Measurements from ENCODE around the gene CALN1.
"Not testable (repeated sequence)": the region's sequence is repeated elsewhere in the genome, so short reads cannot be mapped to it uniquely, and the experiment has no call there.

CALN1 gene

DNA sequence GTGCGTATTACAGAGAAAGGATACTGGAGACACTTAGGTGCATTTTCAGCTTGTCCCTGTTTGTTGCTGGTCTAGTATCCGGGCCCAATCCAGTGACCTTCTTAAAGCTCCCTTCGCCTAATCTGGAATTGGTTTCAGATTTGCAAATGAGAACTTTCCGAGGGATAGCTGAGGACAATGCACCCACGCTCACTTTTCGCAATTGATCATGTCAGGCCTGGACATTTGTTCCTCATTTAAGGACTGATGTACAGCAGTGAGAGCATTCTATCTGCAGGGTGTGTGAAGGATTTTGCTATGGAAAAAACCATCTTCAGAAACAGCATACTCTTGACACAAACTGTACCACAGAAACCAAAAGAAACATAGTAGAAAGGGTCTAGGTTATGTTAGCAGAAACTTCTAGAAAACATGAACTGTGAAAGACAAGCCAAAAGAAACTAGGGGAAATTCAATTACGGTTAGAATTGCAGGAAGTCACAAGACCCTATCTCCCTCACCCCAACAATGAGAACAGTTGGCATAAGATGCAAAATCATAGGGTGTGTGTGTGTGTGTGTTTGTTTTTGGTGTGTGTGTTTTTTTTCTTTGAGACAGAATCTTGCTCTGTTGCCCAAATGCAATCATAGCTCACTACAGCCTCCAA, 331.1 kb downstream of the CALN1 start:
- DNase-seq, result no peak

DNA sequence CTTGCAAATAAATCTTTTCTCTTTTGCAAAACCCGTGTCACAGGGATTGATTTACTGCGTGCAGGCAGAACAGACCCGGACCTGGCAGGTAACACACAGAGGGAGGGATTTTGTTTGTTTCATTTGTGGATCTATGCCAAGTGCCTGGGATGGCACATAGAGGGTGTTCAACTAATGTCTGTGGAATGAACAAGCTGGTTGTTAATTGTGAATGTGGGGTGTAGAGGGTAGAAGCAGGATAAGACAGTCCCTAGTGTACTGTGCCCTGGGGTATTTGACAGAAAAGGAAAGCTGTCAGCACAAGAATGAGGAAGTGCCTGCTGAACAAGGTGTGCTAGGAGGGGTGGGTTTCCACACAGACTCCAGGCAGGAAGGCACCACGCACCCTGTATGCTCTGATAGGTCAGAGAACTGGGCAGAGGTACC, 331.8 kb downstream of the CALN1 start:
- DNase-seq, result no peak

DNA sequence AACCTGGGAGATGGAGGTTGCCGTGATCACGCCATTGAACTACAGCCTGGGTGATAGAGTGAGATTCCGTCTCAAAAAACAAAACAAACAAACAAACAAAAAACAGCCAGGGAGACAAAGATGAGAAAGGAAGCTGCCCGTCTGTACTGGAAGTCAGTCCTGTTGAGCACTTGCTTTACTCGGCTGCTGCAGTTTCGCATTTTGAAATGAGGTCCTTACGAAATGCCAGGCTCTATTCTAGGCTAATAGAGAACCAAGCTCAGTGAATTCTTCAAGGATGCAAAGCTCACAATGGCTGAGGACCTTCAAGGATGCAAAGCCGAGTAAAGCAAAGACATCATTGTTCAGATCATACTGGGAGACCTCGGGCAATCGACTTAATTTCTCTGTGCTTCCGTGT, 333.3 kb downstream of the CALN1 start:
- DNase-seq, result no peak

DNA sequence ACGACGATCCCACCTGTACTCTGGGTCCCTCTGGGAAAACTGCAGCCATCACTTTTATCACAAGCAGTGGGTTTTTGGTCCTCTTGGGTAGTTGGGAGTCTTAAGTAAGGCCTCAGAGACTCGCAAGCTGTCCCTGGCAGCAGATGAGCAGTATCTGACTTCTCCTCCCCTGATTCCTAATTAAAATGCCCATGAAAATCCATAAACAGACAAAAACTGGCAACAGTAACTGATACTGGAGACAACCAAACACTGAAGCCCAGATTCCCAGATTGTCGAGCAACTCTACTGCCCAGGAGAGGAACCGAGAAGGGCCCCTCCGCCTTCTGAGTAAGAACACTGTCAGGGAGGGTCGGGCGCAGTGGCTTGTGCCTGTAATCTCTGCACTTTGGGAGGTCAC, 333.8 kb downstream of the CALN1 start:
- no peak for DNase-seq

DNA sequence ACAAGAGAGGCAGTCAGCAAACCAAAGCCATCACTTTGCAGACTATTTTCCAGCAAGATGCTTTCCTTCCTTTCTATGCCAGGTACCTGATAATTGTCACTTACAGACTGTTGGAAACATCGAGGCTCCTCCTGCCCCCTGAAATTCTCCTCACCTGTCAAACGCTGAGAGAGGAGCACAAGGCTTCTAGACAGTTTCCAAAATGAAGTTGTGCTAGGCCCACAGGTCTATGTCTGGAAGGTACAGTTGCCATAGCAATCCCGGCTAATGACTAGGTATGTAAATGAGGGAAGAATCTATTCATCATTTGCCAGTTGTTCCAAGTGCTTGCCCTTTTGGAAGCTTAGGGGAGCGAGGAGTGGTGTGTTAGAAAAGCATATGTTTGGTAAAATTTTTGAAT, 334.4 kb downstream of the CALN1 start:
- no peak for DNase-seq

DNA sequence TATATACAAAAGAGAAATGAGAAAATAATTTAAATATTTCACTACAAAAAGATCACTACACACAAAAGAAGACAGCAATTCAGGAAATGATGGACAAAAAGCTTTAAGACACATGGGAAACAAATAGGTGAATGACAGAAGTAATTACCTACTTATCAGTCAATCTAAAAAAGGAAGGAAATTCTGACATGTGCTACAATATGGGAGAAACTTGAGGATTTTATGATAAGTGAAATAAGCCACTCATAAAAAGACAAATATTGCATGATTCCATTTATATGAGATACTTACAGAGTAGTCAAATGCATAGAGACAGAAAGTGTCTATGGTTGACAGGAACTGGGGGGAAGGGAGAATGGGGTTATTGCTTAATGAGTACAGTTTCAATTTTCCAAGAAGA, 339.2 kb downstream of the CALN1 start:
- DNase-seq, result no peak

DNA sequence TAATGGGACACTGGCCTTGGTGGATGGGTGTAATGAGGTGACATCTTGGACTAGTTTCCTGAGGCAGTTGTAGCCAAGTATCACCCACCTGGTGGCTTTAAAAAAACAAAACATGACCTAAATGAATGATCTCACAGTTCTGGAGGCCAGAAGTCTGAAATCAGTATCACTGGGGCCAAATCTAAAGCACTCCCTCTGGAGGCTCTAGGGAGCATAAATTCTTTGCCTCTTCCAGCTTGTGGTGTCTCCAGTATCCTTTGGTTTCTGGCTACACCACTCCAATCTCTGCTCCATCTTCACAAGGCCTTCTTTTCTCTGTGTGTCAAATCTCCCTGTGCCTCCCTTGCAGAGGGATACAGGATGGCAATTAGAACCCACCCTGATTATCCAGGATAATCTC, 342.9 kb downstream of the CALN1 start:
- DNase-seq, result no peak

DNA sequence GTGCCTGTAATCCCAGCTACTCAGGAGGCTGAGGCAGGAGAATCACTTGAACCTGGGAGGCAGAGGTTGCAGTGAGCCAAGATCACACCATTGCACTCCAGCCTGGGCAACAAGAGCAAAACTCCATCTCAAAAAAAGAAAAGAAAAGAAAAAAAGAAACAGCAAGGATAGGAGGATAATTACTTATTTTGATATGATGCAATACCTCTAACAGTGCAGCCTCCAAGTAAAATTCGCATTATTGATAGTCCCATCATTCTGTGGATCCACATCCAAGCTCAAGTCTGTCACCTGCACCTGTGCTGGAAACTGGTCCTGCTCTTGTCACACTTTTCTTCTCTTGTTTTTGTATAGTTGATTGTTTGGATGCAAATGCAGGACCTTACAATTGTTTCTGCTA, 346.4 kb downstream of the CALN1 start:
- not testable (repeated sequence) for DNase-seq

DNA sequence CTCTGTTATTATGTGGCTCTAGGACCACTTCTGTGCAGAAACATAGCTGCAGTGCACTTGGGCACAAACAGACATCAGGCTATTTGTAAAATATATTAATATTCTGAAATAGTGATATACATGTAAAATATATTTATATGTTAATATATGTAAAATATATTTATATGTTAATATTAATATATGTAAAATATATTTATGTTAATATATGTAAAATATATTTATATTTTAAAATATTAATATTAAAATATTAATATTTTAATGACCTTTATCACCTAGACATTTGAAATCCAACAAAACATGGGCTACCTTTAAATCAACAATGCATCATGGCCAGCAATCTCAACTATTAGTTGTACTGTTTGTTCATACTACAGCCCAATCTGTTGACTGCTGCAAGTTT, 347.2 kb downstream of the CALN1 start:
- no peak for DNase-seq

DNA sequence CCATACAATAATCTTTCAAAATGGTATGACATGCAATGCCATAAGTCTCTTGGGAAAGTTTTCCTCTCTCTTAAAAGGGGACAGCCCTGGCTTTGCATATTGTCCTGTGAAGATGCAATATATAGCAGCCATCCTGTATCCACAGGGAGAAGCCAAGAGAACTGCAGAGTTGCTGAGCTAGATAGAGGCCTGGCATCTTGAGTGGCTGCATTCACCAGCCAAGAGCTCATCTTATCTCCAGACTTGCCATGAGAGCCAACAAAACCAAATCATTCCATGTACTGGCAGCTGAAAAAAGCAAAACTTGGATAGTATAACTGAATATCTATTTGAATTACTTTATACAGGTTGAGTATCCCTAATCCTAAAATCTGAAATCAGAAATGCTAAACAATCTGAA, 348.8 kb downstream of the CALN1 start:
- DNase-seq, result no peak

DNA sequence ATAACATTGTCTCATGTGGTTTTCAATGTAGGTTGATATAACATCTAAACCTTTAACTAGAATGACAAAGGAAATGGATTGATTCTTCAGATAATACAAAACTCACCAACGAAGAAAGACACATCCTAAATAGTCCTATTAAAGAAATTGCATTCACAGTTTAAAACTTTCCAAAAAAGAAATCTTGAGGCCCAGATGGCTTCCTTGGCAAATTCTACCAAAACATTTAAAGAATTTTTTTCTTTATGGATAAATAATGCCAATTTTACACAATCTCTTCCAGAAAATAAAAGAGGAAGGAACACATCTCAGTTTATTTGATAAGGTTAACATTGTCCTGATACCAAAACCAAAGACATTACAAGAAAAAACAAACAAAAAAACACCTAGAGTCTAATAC, 349.5 kb downstream of the CALN1 start:
- no peak for DNase-seq

DNA sequence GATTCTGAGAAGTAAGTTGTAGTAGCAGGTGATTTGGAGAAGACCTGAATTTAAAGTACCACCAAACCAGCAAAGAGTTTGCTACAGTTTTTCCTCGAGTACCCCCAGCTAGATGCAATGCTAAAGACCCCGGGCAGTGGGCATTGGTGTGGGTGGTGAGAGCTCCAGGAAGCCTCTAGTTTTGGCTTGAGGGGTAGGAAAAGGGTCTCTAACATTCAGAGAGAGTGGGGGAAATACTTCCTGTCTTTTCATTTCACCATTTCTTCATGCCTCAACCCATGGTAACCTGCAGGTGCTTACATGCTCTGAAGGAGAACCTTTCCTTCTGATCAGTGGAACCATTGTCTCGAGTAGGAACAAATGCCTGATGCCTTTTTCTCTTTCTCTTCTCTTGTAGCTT, 352.2 kb downstream of the CALN1 start:
- DNase-seq, result no peak

DNA sequence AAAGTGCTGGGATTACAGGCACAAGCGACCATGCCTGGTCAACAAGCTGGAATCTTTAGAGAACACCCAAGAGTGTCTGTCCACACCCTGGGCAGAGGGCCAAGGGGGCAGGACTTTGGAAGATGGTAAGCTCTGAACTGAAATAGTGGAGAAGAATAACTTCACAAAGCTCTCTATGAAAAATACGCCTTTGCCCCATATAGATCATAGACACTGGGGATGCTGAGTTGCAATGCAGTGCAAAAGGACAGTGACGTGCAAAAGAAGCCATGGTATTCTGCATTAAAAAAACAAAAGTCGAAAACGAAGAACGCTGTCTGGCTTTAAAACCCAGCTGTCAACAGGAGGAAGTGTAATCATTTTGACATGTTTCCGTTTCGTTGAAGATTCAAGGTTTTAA, 353.6 kb downstream of the CALN1 start:
- DNase-seq, result no peak

DNA sequence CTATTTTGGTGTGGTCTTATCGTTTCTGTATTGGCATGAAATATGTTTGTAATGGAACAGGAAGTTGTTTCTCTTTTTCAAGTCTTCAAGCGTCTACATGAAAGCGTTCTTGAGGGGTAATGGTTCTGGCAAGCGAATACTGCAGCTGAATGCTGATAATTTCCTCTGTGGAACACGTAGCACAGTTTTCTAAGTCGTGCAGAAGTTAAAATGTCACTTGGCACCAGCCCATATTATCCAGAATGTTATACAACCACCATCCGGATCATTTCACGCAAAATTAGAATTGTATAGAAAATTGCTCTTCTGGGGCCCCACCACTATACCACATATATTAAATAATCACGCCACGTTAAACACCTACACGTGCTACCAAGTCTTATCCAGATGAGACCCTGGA, 354.3 kb downstream of the CALN1 start:
- no peak for DNase-seq

DNA sequence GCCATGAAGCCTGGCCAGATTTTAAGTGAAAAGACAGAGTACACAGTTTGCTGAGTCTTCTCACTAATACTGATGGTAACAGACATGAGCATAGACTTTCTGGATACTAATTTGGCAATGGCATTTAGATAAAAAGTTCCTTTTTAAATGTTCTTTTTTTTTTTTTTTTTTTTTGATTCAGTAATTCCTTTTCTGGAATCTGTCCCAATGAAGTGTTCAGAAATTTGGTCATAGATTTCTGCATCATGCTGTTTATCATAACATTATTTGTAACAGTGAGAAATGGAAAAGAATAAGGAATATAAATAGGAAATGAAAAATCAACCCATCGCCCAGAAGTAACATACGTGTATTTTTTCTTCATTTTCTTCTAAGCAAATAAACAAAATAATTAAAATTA, 354.9 kb downstream of the CALN1 start:
- no peak for DNase-seq

DNA sequence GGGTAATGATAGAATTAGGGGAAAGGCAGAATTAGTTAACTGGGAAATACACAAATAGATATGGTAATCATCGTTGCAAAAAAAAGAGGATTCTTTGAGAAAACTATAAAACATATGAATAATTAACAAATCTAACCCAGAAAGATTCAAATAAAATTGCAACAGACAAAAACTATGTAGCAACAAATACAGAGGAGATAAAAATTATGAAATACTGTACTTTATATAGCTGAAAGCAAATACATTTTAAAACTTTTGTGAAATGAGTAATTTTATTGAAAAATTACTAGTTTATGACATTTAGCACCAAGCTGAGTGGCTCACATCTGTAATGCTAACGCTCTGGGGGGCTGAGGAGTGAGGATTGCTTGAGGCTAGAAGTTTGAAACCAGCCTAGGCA, 356.7 kb downstream of the CALN1 start:
- DNase-seq, result no peak

DNA sequence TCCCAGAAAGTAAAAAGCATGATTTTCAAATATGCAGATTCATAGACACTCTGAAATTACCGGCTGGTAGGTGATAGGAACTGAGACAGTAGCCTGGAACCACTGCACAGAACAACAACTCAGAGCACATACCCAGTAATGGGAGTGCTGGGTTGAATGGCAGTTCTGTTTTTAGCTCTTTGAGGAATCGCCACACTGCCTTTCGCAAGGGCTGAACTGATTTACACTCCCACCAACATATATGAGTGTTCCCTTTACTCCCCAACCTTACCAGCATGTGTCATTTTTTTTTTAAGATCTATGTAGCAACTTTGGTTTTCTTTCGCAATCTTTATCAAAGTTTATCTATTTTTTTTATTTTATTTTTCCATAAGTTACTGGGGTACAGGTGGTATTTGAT, 358.8 kb downstream of the CALN1 start:
- no peak for DNase-seq

DNA sequence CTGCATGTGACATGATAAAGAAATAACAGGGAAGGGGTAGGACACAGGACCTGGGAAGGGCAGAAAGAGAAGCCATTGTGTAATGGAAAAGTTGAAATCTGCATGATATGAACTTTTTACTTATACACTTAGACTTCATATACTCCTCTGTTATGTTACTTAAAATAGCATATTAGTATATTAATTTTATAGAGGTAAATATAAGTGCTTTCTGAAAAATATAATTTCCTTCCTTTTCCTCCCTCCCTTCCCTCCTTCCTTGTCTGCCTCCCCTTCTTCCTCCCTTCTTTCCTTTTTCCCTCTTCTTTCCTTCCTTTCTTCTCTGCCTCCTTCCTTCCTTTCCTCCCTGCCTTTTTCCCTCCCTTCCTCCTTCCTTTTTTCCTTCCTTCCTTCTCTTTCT, 363.7 kb downstream of the CALN1 start:
- no peak for DNase-seq

DNA sequence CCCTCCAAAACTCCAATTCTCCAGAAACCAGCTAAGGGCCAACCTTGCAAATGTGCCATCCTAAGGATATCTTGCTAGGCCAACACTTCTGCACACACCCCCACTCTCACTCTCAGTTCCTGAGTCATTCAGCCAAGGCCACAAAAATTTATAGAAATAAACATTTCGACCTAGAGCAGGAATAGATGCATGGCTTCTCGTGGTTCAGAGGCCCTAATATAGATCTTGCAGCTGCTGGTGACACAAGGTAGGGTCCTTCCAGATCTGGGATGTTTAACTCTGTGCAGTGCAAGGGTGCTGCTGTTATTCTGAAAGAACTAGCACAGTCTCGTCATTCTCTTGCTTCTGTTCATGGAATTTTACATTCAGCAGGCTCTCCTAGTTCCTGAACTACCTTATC, 369.3 kb downstream of the CALN1 start:
- no peak for DNase-seq

DNA sequence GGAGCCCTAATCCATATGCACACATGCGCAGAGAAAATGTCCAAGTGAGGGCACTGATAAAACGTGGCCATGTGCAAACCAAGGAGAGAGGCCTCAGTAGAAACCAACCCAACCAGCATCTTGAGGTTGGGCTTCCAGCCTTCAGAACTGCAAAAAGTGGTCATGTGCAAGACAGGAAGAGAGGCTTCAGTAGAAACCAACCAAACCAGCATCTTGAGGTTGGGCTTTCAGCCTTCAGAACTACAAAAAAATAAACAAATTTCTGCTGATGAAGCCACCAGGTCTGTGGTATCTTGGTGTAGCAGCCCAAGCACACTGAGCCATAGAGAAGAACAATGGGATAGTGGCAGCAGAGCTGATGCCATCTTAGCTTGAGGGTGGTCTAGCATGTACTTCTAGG, 371.5 kb downstream of the CALN1 start:
- no peak for DNase-seq

DNA sequence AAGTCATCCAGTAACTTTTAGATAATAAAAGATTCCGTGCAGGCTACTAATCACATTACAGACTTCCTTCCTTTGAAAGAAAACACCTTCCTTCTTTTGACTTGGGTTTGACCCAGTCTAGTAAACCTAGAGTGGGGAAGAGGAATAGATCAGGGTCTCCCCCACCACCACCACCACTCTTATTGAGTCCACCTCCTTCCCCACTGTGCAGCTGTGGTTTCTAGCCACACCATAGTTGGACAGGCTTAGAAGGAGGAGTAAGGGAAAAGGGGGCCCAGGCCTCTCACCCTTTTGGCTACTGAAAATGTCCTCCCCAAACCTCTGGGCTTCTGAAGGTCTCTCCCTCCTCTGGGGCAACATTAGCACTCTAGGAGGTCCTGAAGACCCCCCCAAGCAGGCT, 372.7 kb downstream of the CALN1 start:
- DNase-seq, result no peak

DNA sequence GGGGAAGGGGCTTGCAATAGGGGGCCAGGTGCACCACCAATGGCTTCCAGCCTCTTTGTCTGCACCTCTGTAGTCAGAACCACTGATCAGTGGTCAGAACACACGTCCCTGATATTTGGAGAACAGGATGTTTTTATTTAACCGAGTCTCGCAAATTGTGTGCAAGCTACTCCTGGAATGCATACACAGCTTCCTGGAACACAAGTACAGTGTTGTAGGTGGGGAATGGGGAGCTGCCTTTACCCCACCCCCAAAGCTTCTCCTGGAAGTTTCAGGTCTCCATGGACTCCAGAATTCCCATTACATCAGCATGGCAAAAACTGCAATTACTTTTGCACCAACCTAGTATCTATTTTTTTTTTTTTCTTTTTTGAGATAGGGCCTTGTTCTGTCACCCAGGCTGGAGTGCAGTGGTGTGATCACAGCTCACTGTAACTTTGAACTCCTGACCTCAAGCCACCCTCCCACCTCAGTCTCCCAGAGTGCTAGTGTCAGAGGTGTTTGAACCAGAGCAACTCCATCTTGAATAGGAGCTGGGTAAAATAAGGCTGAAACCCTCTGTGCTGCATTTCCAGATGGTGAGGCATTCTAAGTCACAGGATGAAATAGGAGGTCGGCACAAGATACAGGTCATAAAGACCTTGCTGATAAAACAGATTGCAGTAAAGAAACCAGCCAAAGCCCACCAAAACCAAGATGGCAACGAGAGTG, 374.0 kb downstream of the CALN1 start:
- no peak for DNase-seq

DNA sequence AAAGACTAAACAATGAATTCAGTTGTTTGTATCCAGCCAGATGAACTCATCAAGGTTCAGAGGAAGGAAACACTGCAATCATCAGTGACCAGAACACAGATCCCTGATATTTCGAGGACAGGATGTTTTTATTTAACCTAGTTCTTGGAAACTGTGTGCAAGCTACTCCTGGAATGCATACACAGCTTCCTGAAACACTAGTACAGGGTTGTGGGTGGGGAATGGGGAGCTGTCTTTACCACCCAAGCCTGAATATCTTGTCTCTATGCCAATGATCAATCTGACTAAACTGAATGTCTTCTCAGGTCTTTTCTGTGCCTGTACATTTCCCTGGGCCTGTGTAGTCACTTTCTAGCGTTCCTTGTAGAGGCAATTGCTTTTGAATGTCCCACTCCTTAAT, 374.6 kb downstream of the CALN1 start:
- no peak for DNase-seq

DNA sequence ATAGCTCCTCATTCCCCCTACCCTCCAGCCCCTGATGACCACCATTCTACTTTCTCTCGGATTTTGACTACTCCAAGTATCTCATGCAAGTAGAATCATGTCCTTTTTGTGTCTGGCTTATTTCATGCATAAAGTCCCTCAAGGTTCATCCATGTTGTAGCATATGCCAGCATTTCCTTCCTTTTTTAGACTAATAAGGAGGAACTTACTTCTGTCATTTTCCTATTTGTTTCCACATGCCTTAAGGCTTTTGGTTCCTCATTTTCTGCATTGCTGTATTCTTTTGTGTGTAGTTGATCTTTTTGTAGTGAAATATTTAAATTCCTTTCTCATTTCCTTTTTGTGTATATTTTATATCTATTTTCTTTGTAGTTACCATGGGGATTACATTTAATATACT, 376.9 kb downstream of the CALN1 start:
- no peak for DNase-seq

DNA sequence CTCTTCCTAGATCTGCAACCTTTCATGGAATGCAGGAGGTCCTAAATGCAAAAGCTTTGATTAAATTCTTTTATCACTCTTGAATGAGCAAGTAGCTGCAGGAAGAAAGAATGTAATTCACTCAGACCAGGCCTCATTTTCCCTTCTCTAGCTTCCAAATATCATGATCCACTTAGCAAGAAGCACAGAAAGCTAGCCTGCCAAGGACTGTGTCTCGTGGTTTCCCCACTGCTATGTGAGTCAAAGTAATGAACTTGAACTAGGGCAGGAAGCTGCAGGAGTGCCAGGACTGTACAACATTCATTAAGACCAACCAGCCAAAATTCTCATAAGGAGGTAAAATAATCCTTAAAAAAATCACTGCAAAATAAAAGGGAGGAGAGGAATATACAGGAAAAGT, 379.2 kb downstream of the CALN1 start:
- DNase-seq, result no peak

Measured in activated naive CD4-positive, alpha-beta T cell (primary cell).